Esophagus muscularis mucosa (tissue), 4 donors: ENCODE measurements around the gene ZBTB33.

Experiments
- CTCF ChIP-seq, 3 experiments: fragments of 200-600 bp in 2 of 3; fragments of 450-650 bp in 1 of 3; sonication (generic) in 2 of 3; IDR thresholded peaks; one replicate each; pipeline ENCODE4 v1.5.1; 2017 to 2019; ENCODE audit warnings: antibody characterized with exemption in 3 of 3, mild to moderate bottlenecking in 2 of 3, moderate library complexity in 1 of 3
- EP300 ChIP-seq: sonication (generic); formaldehyde crosslinking; IDR thresholded peaks from one replicate; pipeline ENCODE4 v1.6.1; 2017; ENCODE audit warnings: antibody characterized with exemption
- POLR2A ChIP-seq: fragments of 450-650 bp; IDR thresholded peaks from one replicate; pipeline ENCODE4 v1.6.1; 2017; ENCODE audit warnings: antibody characterized with exemption, moderate library complexity, mild to moderate bottlenecking, low read depth
- POLR2AphosphoS5 ChIP-seq, 2 donors: sonication (generic); formaldehyde crosslinking; IDR thresholded peaks; one replicate each; pipeline ENCODE4 v1.6.1; 2017; ENCODE audit warnings: antibody characterized with exemption in 2 of 2

GRCh38 chrX:120293015-120293414 lies 42.4 kb downstream of the ZBTB33 start:
- TF ChIP-seq CTCF (IDR thresholded peaks at IDR 0.05), result no peak
- no peak for TF ChIP-seq POLR2A
- TF ChIP-seq POLR2AphosphoS5 (IDR thresholded peaks at IDR 0.05), result no peak
- TF ChIP-seq EP300, result no peak
